Endometrial microvascular endothelial cells (primary cell): ENCODE results near the gene CLMN. TPM values are rescaled to one million over a fixed set of nuclear protein-coding genes. Genes with fewer than 3 reads are reported as not detected.

Experiments
- in situ Hi-C: cut with HindIII; loops from 2 replicates; pipeline ENCODE4 v1.10.0; 2017; ENCODE audit warnings: low sequenced_read_pairs, low pct_unique_long_range_greater_than_20kb; ENCODE audit errors: inconsistent ontology term
- total RNA-seq: library from RNA; depleted of rRNA; stranded (reverse); fragments of >200 nt; gene quantifications from one replicate; pipeline ENCODE4 v1.2.3, GENCODE V29; 2015; ENCODE audit errors: inconsistent ontology term

The CLMN gene
- total RNA-seq, 1 donor from 2014 or later = 2.0 TPM

GRCh38 chr14:95346820-95347219 lies 27.1 kb upstream of the CLMN start:
- in situ Hi-C loops = no loop called here

DNA sequence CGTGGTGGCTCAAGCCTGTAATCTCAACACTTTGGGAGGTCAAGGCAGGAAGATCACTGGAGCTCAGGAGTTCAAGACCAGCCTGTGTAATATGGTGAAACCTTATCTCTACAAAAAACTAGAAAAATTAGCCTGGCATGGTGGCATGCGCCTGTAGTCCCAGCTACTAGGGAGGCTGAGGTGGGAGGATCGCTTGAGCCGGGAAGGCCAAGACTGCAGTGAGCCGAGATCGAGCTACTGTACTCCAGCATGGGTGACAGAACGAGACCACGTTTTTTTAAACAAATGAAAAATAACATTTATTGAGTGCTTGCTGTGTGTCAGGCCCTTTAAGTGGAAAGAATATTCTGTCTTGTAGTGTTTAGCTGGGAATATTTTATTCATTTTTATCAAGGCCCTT lies 26.6 kb upstream of the CLMN start:
- in situ Hi-C loops = no loop called here

- in situ Hi-C loops = no loop called here
Observed at GRCh38 chr14:95345032-95345431, 25.3 kb upstream of the CLMN start.

GRCh38 chr14:95344536-95344935 lies 24.8 kb upstream of the CLMN start:
- in situ Hi-C loops = no loop called here

DNA sequence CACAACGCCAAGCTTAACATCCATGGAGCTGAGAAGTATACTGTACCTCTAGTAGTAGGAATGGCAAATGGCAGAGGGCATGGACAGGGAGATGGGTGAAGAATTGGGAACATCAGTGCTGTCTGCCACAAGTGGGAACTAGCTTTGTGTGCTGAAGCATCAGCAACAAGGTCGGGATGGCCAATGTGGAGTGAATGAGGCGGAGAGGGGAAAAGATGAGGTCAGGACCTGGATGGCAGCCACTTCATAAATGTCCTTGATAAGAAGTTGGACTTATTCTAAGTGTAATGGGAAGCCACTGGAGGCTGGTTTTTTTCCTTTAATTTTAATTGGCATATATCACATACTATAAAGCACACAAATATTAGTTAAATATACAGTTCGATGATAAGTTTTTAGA lies 21.9 kb upstream of the CLMN start:
- in situ Hi-C loops = no loop called here

GRCh38 chr14:95341115-95341514 lies 21.4 kb upstream of the CLMN start:
- in situ Hi-C loops = no loop called here

GRCh38 chr14:95340201-95340697 lies 20.5 kb upstream of the CLMN start:
- in situ Hi-C loops = no loop called here

DNA sequence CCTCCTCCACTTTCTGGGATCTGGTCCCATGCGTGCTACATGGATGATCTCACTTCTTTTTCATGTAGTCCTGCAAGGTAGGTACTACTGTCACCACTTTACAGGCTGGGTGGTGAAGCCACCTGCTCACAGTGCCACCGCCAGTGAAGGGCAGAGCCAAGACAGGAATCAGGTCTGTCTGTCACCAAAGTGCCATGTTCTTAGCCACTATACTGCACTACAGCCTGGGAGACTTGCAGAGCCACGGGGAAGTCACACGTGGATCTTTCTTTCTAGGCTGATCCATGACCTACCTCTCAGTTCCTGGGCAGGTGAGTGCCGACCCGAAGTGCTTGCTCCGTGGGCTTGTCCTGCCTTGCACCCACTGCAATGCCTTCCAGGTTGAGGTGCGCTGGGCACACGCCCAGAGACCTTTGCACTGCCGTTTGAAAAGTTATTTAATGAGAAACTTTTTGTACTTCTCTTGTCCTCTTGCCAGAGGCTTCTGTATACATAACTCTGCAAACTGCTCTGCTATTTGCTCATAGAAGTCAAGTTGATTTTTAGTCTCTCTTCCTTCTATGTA lies 19.7 kb upstream of the CLMN start:
- in situ Hi-C loops = no loop called here

DNA sequence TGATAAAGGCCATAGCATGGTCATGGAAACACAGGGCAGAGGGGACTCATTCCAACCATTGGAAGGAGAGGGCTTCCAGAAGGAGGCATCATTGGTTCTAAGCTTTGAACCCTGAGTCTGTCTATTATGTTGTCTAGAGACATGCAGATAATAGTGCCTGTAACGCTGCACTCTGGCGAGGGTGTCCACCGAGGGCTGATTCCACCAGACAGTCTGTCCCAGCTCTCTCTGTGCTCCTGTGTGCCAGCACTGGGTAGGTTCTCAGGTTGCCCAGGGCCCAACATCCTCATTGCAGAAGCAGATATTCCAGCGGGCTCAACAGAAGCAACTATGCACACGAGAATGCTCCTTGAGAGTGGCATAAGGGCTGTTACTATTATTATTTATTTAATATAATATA lies 18.7 kb upstream of the CLMN start:
- in situ Hi-C loops = no loop called here

DNA sequence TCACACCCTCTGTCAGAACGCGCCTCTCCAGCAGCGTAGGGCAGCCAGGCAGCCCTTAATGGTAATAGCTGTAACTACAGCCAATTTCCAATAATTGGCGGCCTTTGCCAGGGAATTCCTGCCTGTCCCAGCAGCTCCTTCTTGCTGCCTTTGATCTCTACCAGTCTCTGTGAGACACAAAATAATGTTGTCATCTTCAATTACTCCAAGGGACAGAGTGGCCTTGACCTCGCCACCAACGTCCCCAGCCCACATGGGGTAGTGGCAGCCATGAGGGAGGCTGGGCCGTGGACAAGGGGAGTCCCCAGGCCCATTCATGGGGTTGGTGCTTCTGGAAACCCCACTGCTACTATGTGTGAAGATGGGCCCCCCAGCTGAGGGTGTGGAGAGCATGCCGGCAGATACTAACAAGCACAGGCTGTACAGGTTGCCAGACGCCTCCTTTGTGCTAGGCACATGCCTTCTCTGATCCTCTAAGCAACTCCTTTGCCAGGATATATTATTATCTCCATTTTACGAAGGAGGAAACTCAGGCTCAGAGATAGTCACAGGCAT lies 17.4 kb upstream of the CLMN start:
- in situ Hi-C loops = no loop called here

DNA sequence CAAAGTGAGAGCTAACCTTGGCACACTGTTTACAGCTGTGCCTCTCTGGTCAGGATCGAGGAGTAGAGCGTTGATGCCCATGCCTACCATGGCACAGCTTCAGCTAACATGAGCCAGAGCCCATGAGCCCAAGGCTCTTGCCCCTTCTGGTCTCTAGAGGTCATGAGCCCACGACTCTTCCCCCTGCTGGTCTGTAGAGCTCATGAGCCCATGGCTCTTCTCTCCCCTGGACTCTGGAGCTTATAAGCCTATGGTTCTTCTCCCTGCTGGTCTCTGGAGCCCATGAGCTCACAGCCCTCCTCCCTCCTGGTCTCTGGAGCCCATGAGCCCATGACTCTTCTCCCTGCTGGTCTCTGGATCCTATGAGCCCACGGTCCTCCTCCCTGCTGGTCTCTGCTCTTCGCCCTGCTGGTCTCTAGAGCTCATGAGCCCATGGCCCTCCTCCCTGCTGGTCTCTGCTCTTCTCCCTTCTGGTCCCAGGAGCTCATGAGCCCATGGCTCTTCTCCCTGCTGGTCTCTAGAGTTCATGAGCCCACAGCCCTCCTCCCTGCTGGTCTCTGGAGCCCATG lies 16.6 kb upstream of the CLMN start:
- in situ Hi-C loops = no loop called here

GRCh38 chr14:95335071-95335470 lies 15.4 kb upstream of the CLMN start:
- in situ Hi-C loops = no loop called here

DNA sequence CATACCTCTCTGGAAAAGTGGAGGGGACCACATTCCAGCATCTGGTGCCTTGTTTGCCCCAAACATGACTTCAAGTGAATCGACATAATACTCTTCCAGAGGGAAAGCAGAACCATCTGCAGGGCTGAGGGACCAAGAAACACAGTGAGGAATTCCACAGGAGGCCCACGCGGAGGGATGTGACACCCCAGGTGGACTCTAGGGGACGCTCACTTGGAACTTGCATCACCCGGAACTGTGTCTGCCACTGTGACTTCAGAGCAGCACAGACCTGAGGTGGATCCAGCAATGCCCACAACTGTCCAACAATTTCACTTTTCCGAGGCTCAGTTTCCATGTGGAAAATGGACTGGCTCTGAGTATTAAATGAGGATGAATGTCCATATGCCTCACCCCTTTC lies 14.3 kb upstream of the CLMN start:
- in situ Hi-C loops = no loop called here

- in situ Hi-C loops = no loop called here
Observed at GRCh38 chr14:95332641-95333040, 12.9 kb upstream of the CLMN start.

DNA sequence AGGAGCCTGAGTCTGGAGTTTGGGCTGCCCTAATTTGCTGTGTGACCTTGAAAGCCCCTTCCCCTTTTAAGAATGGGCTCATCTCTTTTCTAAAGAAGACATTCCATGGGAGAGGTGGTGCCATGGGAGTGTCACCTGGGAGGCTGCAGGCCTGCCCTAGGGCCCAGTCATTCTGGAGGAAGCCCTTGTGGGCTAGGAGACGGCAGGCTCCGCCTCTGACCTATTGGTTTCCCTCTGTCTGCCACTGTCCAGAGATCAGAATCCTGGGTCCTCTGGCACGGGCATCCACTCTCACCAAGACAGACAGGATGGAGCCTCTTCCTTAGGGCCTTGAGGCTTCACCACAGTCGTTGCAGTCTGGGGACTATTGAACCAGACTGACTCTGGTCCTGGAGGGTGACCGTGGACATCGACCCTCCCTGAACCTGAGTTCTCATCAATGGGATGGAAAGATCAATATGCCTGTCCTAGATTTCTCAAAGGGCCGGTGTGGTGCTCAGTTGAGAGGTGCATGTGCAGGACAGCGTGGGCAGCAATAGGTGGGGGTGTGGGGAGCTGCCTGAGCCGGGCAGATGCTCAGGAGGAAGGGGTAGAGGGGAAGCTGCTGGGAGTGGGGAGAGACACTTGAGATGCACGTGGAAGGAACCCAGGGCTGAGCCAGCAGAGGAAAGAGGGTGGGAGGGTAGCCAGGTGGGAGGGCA lies 12.2 kb upstream of the CLMN start:
- in situ Hi-C loops = no loop called here

DNA sequence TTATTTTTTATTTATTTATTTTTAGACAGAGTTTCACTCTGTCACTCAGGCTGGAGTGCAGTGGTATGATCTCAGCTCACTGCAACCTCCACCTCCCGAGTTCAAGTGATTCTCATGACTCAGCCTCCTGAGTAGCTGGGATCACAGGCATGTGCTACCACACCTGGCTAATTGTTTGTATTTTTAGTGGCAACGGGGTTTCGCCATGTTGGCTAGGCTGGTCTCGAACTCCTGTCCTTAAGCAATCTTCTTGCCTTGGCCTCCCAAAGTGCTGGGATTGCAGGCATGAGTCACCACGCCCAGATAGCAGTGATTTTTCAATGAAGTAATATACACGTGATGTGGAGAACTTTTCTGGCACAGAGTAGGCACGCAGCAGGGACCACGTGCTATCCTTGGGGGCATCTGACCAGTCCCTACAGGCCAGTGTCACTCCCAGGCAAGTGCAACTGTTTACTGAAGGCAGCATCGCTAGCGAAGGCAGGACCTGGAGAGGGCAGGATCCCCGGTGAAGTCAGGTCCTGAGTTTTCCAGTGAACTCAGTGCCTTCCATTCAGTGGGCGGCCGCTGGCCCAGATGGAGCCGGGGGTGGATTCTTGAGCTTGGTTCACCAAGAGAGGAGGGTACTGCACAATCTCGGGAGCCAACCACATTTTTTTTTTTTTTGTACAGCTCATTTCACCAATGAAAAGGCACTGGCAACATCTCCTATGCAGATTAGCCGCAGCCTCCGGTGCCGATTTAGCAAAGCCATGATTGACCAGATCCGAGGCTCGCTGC lies 11.1 kb upstream of the CLMN start:
- in situ Hi-C loops = no loop called here

GRCh38 chr14:95329941-95330340 lies 10.2 kb upstream of the CLMN start:
- in situ Hi-C loops = no loop called here

DNA sequence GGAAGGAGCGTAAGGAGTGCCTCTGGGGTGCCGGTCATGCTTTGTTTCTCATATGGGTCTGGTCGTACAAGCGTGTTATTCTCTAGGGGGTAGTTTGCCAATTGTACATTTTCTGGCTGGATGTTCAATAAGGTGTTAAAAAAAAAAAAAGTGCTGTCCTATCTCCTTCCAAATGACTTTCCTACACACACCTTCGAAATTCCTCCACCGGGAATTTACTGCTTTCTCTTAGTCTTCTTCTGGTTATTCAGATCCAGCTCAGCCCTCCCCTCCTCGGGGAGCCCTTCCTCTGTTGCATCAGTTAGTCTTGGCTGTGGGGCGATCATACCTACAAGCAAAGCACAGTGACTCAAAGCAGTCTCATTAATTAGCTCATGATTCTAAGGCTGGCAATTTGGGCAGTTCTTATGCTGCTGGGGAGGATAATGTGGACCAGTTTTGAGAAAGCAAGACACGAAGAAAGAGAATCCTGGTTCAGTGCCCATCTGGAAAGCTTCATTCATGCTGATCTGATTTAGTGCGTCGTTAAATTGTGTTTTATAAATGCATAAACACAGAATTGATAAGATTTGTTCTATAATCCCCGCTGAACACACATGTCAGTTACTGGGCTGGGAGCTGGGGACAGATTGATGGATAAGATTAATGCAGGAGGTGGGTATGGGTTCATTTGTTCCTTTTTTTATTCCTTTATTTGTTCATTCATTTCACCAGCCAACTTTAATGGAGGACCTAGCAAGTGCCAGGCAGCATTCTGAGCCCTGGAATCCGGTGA lies 9.2 kb upstream of the CLMN start:
- in situ Hi-C loops = no loop called here
